OCI-LY1 (cell line): ENCODE results near the gene GUK1.

ENCODE experiments used
- EZH2 ChIP-seq: fragments of 200-600 bp; sonication (generic), shearing (Covaris generic); IDR thresholded peaks from 2 replicates; pipeline ENCODE4 v1.8.0; 2017; ENCODE audit warnings: borderline replicate concordance, mixed run types, mild to moderate bottlenecking, antibody characterized with exemption, low read length, moderate library complexity, mixed read lengths
- TF ChIP-seq, protein P1 (sequence below): fragments of 200-600 bp; sonication (generic), shearing (Covaris generic); IDR thresholded peaks from 2 replicates; pipeline ENCODE4 v1.5.1; 2017; ENCODE audit warnings: mild to moderate bottlenecking, antibody characterized with exemption, low read length, moderate library complexity, mixed read lengths

DNA sequence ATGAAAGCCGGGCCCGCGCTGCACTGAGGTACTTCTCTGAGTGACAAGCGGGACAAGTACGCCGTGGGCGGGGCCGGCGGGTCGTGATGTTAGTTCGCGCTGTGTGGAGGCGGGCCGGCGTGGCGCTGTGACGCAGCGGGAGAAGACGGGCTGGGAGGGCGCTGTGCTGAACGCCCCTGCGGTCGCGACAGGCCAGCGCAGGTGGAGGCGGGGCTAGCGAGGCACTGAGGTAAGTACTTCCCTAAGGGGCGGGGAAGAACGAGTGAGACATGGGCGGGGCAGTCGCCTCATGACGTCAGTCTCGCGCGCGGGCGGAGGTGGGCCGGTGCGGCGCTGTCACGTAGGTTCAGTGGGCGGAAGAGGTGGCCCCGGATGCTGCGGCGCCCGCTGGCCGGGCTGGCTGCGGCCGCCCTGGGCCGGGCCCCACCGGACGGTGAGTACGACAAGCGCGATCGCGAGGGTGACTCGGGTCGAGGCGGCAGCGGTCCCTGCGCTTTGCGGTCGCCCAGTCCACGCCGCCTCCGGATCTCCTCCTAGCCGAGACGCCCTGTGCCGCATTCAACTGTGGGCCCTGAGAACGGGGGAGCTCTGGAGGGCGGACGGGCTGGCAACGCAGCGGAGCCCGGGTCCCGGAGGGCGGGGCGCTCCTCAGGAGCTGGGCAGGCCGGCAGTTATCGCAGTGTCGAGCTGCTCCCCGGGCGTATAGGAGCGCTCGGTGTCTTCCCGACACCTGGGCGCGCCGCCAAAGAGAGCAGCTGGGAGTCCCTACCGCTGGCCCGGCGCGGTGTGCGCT lies at the start of gene GUK1:
- TF ChIP-seq, protein P1, sequence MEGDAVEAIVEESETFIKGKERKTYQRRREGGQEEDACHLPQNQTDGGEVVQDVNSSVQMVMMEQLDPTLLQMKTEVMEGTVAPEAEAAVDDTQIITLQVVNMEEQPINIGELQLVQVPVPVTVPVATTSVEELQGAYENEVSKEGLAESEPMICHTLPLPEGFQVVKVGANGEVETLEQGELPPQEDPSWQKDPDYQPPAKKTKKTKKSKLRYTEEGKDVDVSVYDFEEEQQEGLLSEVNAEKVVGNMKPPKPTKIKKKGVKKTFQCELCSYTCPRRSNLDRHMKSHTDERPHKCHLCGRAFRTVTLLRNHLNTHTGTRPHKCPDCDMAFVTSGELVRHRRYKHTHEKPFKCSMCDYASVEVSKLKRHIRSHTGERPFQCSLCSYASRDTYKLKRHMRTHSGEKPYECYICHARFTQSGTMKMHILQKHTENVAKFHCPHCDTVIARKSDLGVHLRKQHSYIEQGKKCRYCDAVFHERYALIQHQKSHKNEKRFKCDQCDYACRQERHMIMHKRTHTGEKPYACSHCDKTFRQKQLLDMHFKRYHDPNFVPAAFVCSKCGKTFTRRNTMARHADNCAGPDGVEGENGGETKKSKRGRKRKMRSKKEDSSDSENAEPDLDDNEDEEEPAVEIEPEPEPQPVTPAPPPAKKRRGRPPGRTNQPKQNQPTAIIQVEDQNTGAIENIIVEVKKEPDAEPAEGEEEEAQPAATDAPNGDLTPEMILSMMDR: no peak
- no peak for TF ChIP-seq EZH2
